GM12875 (cell line): ENCODE measurements around the gene IMPG1.
"Not testable (repeated sequence)": the region's sequence is repeated elsewhere in the genome, so short reads cannot be mapped to it uniquely, and the experiment has no call there.

Experiments used
- H3K4me3 ChIP-seq: one replicate; pipeline ENCODE4 v1.5.1; 2011; ENCODE audit warnings: low read depth, low read length, control low read depth
- CTCF ChIP-seq: IDR thresholded peaks from 2 replicates; pipeline ENCODE4 v1.5.1; 2011; ENCODE audit warnings: low read depth, mild to moderate bottlenecking, control low read depth, inconsistent platforms, low read length, moderate library complexity, borderline replicate concordance; ENCODE audit not compliant: insufficient read depth

IMPG1 gene

DNA sequence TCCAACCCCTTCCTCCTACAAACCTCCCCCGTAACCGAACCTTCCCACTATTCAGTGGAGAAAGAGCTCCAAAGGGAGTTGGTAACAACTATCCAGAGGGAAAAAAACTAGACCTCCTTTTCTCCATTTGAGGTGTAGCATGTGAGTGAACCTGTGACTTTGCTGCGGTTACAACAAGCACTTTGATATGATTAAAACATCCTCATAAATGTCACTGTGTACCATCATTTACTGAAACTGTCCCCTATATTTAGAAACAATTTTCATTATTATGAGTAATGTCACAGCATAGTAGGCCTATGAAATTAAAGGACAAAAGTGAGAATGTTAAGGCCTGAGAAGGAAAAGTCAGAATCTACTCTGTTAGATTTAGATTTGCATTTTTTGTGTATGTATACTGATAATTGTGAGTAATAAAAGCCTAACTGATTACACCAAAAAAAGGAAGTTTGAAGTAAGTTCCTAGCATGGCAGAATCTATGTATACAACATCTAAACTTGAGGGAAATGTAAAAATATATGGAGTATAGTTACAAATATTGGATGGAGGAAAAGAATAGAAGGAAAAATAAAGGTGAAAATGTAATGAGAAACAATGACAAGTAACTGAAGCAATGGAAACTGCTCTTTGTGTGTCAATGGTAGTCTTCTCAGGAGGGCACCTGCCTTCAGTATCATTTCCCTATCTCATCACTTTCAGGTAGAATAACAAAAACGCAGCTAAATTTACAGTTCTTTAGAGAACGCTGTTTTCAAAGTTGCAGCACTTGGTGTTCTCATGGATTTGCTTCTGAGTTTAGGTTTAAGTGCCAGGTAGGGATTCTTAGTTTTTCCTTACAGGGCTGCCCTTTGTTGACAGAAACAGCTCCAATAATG lies 145.9 kb downstream of the IMPG1 start:
- TF ChIP-seq CTCF = no peak
- no peak overlapping the region for H3K4me3 ChIP-seq

DNA sequence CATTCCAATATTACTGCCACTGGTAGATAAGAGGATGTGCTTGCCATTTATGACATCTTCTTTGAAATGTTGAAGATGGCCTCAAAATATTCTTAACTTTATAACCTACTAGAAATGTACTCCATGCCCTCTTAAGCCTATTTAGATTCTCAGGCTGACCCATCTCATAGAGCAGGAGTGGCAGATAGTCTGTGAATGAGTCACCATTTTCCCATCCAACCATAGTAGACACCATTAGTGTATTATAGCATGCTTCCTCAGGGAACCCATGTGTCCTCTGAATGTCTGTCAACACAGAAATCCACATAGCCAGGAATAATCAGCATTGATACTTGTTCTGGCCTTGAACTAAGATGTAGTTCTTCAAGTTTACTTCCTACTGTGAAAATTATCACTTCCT lies 150.2 kb downstream of the IMPG1 start:
- H3K4me3 ChIP-seq = no peak overlapping the region
- no peak for TF ChIP-seq CTCF

DNA sequence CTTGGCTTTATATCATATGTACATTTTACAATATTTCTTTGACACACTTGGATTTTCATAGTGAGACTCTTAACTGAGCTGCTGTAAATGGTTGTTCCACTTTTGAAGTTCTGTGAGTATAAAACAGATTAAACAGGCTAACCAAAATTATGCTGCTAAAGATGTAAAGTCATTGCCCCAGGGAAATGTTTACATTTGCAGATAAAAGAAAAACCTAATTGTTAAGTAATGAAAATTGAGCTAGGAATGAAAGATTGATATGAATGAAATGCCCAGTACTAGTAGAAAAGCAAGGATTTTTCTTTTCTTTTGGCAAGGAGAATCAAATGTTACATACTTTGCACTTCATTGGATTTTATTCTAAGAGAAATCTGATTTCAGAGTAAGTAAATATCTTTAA lies 159.4 kb downstream of the IMPG1 start:
- no peak overlapping the region for H3K4me3 ChIP-seq
- TF ChIP-seq CTCF = no peak

DNA sequence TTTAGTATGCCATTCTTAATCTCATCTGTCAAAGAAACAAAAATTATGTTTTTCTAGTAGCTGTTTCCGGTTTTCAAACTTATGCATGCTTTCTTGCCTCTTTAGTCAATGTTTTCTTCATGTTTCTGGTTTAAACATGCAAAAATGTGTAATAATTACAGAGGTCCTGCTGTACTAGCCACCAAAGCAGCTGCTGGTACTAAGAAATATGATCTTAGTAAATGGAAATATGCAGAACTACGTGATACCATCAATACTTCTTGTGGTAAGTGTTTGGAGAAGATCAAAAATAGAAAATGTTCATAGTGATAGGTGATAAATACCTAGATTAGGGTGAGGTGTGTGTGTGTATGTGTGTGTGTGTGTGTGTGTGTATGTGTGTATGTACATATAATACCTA lies 165.0 kb downstream of the IMPG1 start:
- TF ChIP-seq CTCF = no peak
- no peak overlapping the region for H3K4me3 ChIP-seq

GRCh38 chr6:75906871-75907270 lies 165.6 kb downstream of the IMPG1 start:
- no peak for TF ChIP-seq CTCF
- no peak overlapping the region for H3K4me3 ChIP-seq

- not testable (repeated sequence) for H3K4me3 ChIP-seq
These were observed 167.3 kb downstream of the IMPG1 start for GRCh38 chr6:75905129-75905528.

GRCh38 chr6:75900216-75900615 lies 172.2 kb downstream of the IMPG1 start:
- H3K4me3 ChIP-seq = not testable (repeated sequence)

GRCh38 chr6:75896526-75896925 lies 175.9 kb downstream of the IMPG1 start:
- TF ChIP-seq CTCF = no peak
- H3K4me3 ChIP-seq = no peak overlapping the region
